ENCODE results near the gene SLC50A1. TPM values are rescaled to one million over a fixed set of nuclear protein-coding genes. Genes with fewer than 3 reads are reported as not detected.

Gene SLC50A1
- polyA plus RNA-seq, 1 experiment: 31.4 TPM

- no peak for DNase-seq (ENCODE audit: low read depth, low spot score)
- Histone ChIP-seq H3K9me3 (ENCODE audit: control insufficient read depth, insufficient read depth, low read length) (no peaks in the 10 kb centered on the region; the same call in 1 of the 2 replicates), H3K27ac (ENCODE audit: low read depth, low read length) (no peak overlapping the region), H3K4me3 (ENCODE audit: low read depth, low read length) (no peak overlapping the region), H3K27me3 (ENCODE audit: control insufficient read depth, insufficient read depth, low read length) (no peaks in the 10 kb centered on the region)
- TF ChIP-seq CTCF (IDR thresholded peaks at IDR 0.05; ENCODE audit: low read depth, low read length): no peak
- ChIA-PET POLR2A (interaction anchor here (0.5 to 1.0 kb wide), 2 partner anchors 10 to 1216 kb away, joined by 3 read pairs; partner anchors contain the start of gene CREB3L4), CTCF (interaction anchor here (0.8 to 2.5 kb wide), 2 partner anchors 10 to 11 kb away, joined by 4 to 16 read pairs; partner anchors contain the start of gene KRTCAP2)
Measured at GRCh38 chr1:155183775-155184221, 48.1 kb downstream of the SLC50A1 start.

GRCh38 chr1:155184351-155184811 lies 48.7 kb downstream of the SLC50A1 start:
- CTCF ChIA-PET: interaction anchor here (0.8 to 2.5 kb wide), 3 partner anchors 9 to 11 kb away, joined by 4 to 16 read pairs (median 8); partner anchors contain the start of gene KRTCAP2
- no peaks in the 10 kb centered on the region; the same call in 1 of the 2 replicates for H3K9me3 ChIP-seq (ENCODE audit: control insufficient read depth, insufficient read depth, low read length)
- H3K27me3 ChIP-seq (ENCODE audit: control insufficient read depth, insufficient read depth, low read length): no peaks in the 10 kb centered on the region
- no peak for DNase-seq (ENCODE audit: low read depth, low spot score)
- no peak overlapping the region for H3K4me3 ChIP-seq (ENCODE audit: low read depth, low read length)
- POLR2A ChIA-PET: interaction anchor here (0.5 to 1.0 kb wide), 2 partner anchors 9 to 1217 kb away, joined by 3 read pairs; partner anchors contain the start of gene CREB3L4
- H3K27ac ChIP-seq (ENCODE audit: low read depth, low read length): no peak overlapping the region
- TF ChIP-seq CTCF (IDR thresholded peaks at IDR 0.05; ENCODE audit: low read depth, low read length): no peak

GRCh38 chr1:155184835-155185782 lies 49.5 kb downstream of the SLC50A1 start:
- no peaks in the 10 kb centered on the region; the same call in 1 of the 2 replicates for H3K9me3 ChIP-seq (ENCODE audit: control insufficient read depth, insufficient read depth, low read length)
- TF ChIP-seq CTCF (IDR thresholded peaks at IDR 0.05; ENCODE audit: low read depth, low read length): no peak
- H3K27ac ChIP-seq (ENCODE audit: low read depth, low read length): no peak overlapping the region
- DNase-seq (ENCODE audit: low read depth, low spot score): no peak
- CTCF ChIA-PET: interaction anchor here (1.6 to 2.5 kb wide), 2 partner anchors 8 to 12 kb away, joined by 8 to 16 read pairs; partner anchors contain the start of gene KRTCAP2
- POLR2A ChIA-PET: no interaction called here
- H3K27me3 ChIP-seq (ENCODE audit: control insufficient read depth, insufficient read depth, low read length): no peaks in the 10 kb centered on the region
- no peak overlapping the region for H3K4me3 ChIP-seq (ENCODE audit: low read depth, low read length)

- Histone ChIP-seq H3K9me3 (ENCODE audit: control insufficient read depth, insufficient read depth, low read length) (no peaks in the 10 kb centered on the region; the same call in 1 of the 2 replicates), H3K27me3 (ENCODE audit: control insufficient read depth, insufficient read depth, low read length) (no peaks in the 10 kb centered on the region), H3K4me3 (ENCODE audit: low read depth, low read length) (no peak overlapping the region), H3K27ac (ENCODE audit: low read depth, low read length) (no peak overlapping the region)
- POLR2A ChIA-PET: no interaction called here
- DNase-seq (ENCODE audit: low read depth, low spot score): no peak
- CTCF ChIA-PET: interaction anchor here (0.6 to 2.5 kb wide), 3 partner anchors 8 to 21 kb away, joined by 3 to 16 read pairs (median 8); partner anchors contain the start of gene KRTCAP2
- TF ChIP-seq CTCF (IDR thresholded peaks at IDR 0.05; ENCODE audit: low read depth, low read length): no peak
Measured at GRCh38 chr1:155185783-155186066, 50.1 kb downstream of the SLC50A1 start.

Data from AG04450 (cell line).